Activated CD4-positive, alpha-beta T cell treated with anti-CD3 and anti-CD28 coated beads, Interleukin-2, Interleukin-4, amounts not matched to agents 100 ng/mL and 50 ng/mL, durations not matched to agents 16 hours and 8 hours (primary cell): ENCODE results near the gene ZNF135.

Source experiments
- DNase-seq: peaks from one replicate; pipeline ENCODE4 v3.0.0-alpha.2; 2020; ENCODE audit warnings: low spot score

Gene ZNF135

DNA sequence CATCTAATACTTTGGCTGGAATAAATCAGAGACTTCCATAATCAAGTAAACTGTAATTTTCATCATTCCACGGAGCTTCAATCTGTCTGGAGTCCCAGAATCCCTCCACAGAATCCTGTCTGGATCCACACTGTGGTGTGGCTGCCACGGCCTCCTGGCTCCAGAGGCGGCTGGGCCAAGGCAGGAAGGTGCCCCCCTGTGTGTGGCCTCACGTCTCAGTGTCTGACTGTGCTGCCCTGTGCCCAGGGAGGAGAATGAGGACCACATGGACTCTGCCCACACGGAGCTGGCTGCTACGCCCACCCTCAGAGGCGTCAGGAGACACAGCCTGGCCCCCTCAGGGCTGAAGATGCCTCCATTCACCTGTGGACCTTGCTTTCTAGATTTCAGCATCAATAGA is 12.2 kb upstream of the ZNF135 start:
- DNase-seq, result no peak

DNA sequence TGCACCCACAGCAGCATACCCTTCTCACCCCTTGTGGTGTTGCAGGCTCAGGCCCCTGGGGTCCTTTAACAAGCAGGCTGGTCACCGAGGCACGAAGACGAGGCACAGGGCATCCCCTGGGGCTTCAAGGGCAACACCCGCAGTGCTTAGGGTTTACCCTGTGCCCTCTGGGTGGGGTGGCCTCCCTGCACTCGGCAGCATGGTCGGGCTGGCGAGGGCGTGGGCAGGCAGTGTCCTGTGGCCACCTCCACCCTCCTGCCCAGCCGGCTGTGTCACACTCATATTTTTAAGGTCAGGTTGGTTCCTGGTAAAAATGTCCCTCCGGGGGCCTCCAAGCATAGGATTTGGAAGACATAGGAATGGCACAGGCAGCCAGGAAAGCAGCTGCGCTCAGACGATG is 11.4 kb upstream of the ZNF135 start:
- no peak for DNase-seq

DNA sequence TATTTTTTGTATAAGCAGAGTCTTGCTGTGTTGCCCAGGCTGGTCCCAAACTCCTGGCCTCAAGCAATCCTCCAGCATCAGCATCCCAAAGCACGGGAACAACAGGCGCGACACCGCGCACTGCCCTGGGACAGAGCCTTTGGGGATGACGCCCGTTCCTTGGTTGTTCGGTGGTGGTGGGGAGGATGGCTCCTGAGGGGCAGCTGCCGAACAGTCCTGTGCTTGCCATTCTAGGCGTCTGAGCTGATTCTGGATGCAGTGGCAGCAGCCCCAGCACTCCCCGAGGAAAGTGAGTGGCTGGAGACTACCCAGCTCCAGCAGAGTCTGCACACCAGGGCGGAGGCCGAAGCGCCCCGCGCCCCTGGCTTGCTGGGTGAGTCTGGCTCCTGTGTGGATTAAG is 6.8 kb upstream of the ZNF135 start:
- no peak for DNase-seq

DNA sequence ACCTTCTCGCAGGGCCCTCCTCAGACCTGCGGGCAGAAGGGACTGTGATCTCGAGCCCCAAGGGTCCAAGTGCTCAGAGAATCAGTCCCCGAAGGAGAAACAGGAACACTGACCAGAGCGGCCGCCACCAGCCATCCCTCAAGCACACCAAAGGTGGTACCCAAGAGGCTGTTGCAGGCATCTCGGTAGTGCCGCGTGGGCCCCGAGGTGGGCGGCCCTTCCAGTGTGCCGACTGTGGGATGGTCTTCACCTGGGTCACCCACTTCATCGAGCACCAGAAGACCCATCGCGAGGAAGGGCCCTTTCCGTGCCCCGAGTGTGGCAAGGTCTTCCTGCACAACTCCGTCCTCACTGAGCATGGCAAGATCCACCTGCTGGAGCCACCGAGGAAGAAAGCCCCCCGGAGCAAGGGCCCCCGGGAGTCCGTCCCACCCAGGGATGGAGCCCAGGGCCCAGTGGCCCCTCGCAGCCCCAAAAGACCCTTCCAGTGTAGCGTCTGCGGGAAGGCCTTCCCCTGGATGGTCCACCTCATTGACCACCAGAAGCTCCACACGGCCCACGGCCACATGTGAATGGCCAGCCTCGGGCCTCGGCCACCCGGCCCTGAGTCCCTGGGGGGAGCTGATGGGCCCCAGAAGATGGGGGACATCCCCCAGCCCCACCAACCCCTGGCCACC is 5.5 kb upstream of the ZNF135 start:
- DNase-seq, result no peak

DNA sequence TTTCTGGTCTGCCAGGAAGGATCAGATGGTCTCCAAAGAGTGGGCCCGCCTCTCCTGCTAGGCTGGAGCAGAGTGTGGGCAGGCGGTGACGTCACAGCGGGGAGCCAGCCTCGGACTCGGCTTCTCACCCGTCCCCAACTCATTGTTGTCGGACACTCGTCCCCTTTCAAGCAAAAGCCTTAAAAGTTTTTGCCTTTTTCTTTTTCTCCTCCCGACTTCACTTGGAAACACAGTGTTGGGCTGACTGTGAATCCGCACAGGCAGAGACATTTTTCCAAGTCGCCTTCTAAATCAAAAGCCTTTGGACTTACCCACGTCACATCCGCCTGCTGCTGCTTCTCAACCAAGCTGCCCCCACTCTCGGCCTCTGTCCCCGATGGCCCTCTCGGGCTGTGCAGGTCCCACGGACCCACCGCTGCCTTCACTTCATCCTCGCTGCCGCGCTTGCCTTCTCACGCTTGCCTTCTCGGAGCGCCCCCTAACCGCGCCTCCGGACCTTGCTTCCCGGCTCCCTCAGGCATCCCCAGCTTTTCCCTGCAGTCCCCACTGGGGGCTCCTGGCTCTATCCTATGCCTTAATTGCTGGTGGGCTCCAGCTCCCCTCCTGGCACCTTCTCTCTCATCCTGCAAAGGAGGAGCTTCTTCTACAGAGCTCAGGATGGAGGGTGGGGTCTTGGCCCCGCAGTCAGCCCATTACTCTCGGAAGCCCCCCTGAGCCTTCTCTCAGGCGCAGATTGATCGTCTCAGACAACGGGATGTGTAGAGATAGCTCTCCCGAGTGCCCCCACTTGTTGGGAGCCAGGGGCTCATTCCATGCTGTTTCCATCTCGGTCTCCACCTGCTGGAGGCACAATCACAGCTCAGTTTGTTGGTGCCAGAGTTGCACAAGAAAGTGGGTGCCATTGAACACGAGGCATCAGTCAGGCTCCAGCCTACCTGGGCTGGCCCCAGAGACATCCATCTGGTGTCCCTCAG is 3.9 kb upstream of the ZNF135 start:
- DNase-seq, result no peak

DNA sequence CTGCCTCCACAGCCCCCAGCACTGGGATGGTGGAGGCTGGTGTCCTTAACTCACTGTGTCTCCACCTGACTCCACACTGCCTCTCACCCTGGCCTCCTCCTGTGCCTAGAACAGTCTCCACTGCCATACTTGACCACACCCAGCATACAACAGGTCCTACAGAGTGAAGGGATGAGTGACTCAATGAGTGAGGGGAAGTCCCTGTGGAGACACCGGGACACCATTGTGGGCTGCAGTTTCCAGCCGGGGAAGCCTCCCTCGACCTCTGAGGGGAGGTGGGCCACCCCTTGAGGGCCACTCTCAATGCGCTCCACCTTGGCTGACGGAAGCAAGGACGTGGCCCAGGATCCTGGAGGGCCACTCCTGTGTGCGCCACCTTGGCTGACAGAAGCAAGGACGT is 2.8 kb upstream of the ZNF135 start:
- no peak for DNase-seq

DNA sequence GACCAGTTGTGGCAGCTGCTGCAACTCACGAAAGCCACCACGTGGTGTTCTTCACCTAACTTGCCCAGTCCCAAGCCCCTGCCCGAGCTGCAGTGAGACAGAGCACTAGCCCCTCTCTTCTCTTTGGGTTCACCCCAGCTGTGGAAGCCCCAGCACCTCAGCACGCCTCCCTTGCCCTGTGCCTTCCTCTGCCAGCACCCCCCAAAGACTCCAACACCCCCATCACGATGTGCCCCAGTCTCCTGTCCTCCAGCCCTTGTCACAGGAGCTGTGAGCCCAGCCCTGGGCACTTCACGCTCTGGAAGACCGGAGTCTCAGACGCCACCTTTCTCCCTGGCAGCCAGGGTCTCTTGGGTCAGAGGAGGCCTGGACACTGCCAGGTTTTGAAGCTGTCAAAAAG is 2.2 kb upstream of the ZNF135 start:
- no peak for DNase-seq

DNA sequence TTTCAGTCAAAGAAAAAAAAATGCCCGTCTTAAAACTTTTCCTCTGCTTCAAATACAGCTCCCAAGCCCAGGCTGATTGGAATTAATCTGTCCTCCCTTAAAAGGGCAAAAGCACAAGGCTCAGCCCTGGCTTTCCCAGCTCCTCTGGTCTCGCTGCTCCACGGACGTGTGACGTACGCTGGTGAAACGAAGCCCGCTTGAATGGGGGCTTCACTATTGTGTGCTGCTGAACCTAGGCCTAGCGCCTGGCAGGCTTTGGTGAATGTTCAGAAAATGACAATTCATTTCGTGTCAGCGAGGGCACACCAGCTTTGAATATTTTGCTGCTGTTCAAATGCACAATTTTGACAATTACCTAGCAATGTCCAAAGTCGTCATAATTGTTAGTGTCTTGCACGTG is 615 bp upstream of the ZNF135 start:
- DNase-seq, result no peak

DNA sequence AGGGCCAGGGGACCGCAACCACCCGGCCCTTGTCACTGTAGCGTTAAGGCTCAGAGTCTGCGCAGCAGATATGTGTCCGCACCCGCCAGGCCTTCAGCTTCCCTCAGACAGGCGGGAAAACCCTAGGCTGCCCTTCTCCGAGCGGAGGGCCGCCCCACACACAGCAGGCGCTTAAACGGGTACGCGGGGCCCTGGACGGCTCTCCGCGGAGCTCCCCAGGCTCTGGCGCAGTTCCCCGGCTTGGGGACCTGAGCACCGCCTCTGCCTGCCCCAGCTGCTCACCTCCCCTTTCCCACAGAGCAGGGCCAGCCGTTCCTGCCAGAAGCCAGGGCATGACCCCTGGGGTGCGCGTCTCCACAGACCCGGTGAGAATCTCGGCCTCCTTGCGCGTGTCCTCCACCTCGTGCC is 593 bp downstream of the ZNF135 start:
- no peak for DNase-seq

DNA sequence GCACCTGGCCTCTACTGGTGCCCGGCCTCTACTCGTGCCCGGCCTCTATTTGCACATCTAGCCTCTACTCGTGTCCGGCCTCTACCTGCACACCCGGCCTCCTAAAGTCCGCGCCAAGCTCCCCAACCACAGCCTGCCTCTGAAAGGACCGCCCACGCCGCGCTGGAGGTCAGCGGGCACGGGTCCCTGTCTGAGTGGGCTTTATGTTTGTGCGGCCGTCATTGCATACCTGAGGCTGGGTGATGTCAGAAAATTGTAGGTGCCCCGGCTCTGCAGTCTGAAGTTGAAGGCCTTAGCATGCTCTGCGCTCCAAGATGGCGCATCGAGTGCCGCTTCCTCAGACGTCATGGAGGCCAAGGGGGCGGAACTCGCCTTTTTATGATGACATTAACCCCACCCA is 1.1 kb downstream of the ZNF135 start:
- DNase-seq, result no peak

DNA sequence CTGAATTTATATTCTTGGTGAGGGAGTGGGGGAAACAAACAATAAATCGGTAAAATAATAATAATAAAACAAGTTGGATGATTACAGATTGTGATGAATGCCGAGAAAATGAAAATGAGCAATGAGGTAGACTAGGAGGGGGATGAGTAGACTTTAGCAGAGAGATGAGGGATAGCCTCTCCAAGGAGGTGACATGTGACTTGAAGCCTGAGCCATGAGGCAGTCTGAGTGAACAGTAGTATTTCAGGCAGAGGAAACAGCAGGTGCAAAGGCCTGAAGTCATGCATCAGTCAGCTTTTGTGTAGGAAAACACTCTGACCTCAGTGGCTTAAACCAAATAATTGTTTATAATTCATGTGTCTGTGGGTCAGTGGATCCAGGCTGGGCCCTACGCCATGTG is 4.6 kb downstream of the ZNF135 start:
- DNase-seq, result no peak

DNA sequence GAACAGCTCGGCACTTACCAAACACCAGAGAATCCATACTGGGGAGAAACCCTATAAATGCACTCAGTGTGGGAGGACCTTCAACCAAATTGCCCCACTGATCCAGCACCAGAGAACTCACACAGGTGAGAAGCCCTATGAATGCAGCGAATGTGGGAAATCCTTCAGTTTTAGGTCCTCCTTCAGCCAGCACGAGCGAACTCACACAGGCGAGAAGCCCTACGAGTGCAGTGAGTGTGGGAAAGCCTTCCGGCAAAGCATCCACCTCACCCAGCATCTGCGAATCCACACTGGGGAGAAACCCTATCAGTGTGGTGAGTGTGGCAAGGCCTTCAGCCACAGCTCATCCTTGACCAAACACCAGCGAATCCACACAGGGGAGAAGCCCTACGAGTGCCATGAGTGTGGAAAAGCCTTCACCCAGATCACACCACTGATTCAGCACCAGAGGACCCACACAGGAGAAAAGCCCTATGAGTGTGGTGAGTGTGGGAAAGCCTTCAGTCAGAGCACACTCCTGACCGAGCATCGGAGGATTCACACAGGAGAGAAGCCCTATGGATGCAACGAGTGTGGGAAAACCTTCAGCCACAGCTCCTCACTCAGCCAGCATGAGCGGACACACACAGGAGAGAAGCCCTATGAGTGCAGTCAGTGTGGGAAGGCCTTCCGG is 8.3 kb downstream of the ZNF135 start:
- no peak for DNase-seq

DNA sequence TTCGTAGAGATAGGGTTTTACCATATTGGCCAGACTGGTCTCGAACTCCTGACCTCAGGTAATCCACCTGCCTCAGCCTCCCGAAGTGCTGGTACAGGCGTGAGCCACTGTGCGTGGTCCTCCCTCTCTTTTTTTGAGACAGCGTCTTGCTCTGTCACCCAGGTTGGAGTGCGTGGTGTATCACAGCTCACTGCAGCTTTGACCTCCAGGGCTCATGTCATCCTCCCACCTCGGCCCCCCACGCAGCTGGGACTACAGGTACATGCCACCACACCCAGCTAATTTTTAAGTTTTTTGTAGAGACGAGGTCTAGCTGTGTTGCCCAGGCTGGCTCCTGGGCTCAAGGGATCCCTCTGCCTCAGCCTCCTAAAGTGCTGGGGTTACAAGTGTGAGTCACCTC is 20.7 kb downstream of the ZNF135 start:
- no peak for DNase-seq

DNA sequence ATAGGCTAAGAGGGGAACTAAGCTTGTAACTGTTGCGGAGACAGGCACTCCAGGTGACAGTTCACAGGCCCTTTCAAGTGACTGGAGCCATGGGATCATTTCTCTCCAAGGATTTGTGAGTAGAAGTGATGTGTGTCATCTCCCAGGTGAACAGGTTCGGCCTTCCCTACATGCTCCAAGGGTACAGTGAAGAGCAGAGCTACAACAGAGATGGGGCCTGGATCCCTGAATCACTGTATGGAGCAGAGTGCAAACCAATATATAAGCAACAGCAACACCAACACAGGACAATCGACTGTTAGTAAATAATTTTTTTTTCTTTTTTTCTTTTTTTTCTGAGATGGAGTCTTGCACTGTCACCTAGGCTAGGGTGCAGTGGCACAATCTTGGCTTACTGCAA is 23.9 kb downstream of the ZNF135 start:
- no peak for DNase-seq

DNA sequence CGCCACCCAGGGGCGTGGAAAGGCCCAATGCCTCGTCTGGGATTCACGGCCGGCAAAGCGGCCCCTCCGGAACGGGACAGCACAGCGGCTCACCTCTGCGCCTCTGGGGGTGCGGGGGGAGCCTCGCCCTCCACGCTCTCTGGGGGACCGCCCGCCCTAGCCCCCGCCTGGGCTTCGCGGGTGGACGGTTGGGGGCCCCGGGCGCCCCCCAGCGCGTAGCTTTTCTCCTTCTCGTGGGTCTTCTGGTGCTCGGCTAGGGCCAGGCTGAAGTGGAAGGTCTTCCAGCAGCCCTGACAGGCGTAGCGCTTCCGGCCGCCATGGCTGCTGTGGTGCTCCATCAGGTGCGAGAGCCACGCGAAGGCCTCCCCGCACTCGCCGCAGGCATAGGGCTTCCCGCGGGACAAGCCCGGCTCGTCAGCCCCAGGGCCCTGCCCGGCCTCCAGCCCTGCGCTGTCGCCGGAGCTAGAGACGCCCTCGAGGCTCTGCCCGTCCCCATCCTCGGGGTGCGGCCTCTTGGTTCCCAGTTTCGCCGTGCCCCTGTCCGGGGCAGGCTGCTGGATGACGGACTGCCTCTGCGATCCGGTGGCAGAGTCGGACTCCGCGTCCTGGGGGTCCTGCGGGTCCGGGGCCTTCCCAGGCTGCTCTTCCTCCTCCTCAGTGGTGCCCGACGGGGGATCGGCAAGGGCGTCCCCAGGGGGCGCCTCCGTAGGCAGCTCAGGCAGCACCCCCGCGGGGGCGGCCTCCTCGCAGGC is 25.7 kb downstream of the ZNF135 start:
- DNase-seq, result no peak

DNA sequence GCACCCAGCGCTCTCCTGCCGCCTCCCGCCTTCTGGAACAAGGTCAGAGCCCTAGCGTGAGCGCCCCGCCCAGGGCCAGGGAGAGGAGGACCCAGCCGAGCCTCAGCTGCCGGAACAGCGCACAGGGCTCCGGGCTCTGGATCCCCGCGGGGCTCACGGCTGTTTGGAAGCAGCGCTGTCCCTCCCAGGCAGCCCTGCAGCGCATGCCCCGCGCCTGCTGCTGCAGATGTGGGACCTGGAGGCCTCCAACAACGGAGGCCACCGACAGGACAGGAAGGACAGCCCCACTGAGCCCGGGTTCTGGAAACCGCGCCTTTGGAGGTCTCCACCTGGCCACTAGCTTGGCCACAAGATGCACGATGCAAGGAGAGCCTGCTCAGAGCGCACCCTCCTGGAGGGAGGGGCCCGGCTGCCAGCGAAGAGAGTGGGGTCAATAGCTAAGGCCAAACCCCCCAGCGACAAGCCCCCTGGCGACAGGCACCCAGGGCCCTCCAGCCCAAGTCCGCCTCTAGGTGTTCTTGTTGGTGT is 26.3 kb downstream of the ZNF135 start:
- no peak for DNase-seq

DNA sequence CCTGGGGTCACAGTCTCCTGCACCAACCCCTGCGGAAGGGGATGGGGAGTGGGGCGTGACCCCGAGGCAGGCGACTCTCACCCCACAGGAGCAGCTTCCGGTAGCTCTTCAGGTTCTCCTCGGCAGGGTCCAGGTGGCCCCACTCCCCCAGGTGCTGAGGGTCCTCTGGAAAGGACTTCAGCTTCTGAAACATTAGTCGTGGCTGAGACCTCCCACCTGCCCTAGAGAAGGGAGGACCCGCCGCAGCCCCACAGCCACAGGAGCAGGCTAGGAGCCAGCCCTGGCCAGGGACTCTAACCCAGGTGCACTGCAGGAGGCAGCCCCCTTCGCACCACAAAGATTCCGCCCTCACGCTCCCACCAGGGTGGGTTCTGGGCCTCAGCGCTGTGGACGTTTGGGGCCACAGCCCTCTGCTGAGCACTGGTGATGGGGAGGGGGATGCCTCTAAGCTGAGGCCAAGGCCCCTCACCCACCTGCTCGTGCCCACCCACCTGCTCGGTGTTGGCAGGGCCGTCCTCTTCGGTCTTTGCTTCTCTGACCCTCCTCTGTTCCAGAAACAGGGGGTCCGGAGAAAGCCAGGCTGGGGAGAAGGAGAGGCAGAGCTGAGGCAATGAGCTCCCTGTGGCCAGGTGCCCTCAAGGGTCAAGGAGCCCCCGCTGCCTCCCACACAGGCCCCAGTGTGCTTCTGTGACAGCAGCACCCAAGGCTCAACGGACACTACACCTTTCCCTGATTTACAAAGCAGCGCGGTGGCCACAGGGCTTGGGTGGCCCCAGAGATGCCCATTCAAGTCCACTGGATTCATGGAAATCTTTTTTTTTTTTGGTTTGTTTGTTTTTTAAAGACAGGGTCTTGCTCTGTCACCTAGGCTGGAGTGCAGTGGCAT is 28.0 kb downstream of the ZNF135 start:
- no peak for DNase-seq

DNA sequence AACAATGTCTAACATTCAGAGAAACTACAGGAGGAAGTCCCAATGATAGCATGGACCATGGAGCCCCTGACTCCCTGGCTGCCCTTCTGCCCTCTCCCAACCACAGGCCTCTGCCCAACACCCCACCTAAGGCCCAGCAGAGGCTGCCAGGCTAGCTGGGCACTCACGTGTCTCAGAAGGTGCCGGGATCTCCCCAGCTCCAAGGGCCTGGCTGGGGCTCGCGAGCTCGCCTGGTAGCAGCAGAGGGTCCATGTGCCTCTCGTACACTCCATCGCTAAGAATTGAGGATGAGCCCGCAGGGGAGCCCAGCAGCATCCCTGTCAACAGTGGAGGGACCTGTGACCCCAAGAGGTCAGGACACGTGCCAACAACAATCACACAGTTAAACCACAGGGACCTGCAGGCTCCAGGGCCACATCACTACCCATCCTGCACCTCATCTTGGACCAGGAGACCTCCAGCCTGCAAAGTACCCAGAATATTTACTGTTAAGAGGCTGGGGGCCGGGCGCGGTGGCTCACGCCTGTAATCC is 29.5 kb downstream of the ZNF135 start:
- no peak for DNase-seq

DNA sequence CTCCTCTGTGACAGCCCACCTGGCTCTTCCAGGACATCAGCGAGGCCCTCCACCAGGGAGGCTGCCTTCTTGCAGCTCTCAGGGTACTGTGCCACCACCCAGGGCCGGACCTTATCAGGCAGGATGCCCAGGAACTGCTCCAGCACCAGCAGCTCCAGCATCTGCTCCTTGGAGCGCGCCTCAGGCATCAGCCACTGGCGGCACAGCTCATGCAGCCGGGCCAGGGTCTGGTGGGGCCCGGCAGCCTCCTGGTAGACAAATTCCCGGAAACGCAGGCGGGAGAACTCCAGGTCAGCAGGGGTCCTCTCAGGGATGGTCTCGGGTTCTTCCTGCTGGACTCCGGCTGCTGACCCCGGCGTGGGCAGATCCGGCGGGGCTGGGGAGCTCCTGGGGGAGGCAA is 30.8 kb downstream of the ZNF135 start:
- no peak for DNase-seq

DNA sequence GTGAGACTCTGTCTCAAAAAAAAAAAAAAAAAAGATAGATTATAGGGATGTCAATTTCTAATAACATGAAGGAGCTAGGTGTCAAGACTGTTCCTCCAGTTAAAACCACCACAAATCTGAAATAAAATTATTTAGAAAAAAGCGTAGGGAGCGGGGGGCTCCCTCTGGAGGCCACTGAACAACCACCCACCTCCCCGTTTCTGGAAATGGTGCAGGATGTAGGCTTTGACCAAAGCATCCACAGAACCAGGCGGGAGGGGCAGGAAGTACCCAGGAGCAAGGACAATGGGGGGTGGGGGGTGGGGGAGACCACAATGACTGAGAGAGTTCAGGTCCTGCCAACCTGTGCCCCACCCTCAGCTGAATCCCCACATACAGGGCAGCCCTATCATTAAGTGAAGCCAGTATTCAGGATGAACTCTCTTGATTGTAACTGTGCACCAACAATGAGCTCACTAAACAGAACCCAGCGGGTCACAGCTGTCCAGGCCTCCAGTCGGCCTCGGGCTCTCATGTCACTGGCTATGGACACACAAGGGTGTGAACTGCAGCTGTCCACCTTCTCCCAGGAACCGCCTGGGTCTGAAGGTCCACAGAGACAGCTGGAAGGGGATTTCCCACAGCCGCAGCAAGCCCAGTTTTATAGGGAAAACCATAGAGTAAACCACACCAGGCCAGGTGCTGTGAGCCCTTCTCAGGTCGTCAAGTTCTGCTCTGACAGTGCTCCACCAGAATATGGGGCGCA is 32.3 kb downstream of the ZNF135 start:
- DNase-seq, result no peak
